Right lobe of liver (tissue), 6 donors: ENCODE measurements around the gene AP1M2. TPM values are rescaled to one million over a fixed set of nuclear protein-coding genes. Genes with fewer than 3 reads are reported as not detected.

Experiments used
- ATAC-seq, 4 donors: fragments of 200-7000 bp; cut with Tn5 transposase; one replicate each; pipeline ENCODE4 v1.9.1; 2020; ENCODE audit warnings: mild to moderate bottlenecking in 4 of 4, moderate library complexity in 4 of 4
- DNase-seq, 3 donors: peaks; one replicate each; pipeline ENCODE4 v3.0.0-alpha.2; 2020
- H3K27ac ChIP-seq, 3 donors: fragments of 200-600 bp; one replicate each; pipeline ENCODE4 v1.8.0; 2022
- H3K27me3 ChIP-seq, 2 donors: fragments of 200-600 bp; one replicate each; pipeline ENCODE4 v1.8.0; 2022
- H3K36me3 ChIP-seq, 4 donors: fragments of 200-600 bp; sonication (generic) in 1 of 4; one replicate each; pipeline versions ENCODE4 v1.5.1 to v1.8.0; 2017 to 2022; ENCODE audit warnings: control low read depth in 1 of 4
- H3K4me1 ChIP-seq, 4 donors: fragments of 200-600 bp; sonication (generic) in 1 of 4; one replicate each; pipeline versions ENCODE4 v1.5.1 to v1.8.0; 2017 to 2022; ENCODE audit warnings: control low read depth in 1 of 4
- H3K4me3 ChIP-seq, 3 donors: fragments of 200-600 bp; one replicate each; pipeline ENCODE4 v1.8.0; 2022
- H3K9me3 ChIP-seq, 4 donors: fragments of 200-600 bp; sonication (generic) in 1 of 4; one replicate each; pipeline versions ENCODE4 v1.5.1 to v1.8.0; 2017 to 2022; ENCODE audit warnings: control low read depth in 1 of 4
- CTCF ChIP-seq, 4 donors: fragments of 200-600 bp in 3 of 4; fragments of 450-650 bp in 1 of 4; IDR thresholded peaks; one replicate each; pipeline versions ENCODE4 v1.5.1 to v1.8.0; 2016 to 2022; ENCODE audit warnings: antibody characterized with exemption in 4 of 4, mild to moderate bottlenecking in 2 of 4
- POLR2A ChIP-seq: fragments of 450-650 bp; IDR thresholded peaks from one replicate; pipeline ENCODE4 v1.6.1; 2017; ENCODE audit warnings: antibody characterized with exemption, mild to moderate bottlenecking
- WGBS: methylation state at CpG from one replicate; pipeline ENCODE4 v1.1.6; 2018; ENCODE audit warnings: low coverage, low lambda C conversion rate; ENCODE audit not compliant: insufficient coverage; ENCODE audit errors: missing lambda C conversion rate; 5-methylcytosine and 5-hydroxymethylcytosine counted together
- intact Hi-C, 2 donors: fragments of 100-400 bp; cut with DNase I; formaldehyde crosslinking; loops; one replicate each; pipeline versions ENCODE4 v1.11.2 to v1.14.1; 2022
- long read RNA-seq: library from polyadenylated mRNA; unstranded; transcript quantifications from one replicate; pipeline ENCODE4 v2.0.0, GENCODE V29; 2019
- total RNA-seq, 6 experiments: library from RNA; depleted of rRNA in 2 of 6; stranded (reverse); fragments of >200 nt in 2 of 6; fragmentation: NEBNext Ultra II Directional in 3 of 6; extraction: Animal tissue kit (Norgen Biotek cat#: 25700) in 3 of 6; gene quantifications; one replicate each; pipeline versions ENCODE4 v1.1.0 to v1.2.4, GENCODE V29; 2016 to 2023
- donor health status: DM: no; HTN: yes; CAD: no.
- donor health status: DM: no; HTN: no; CAD: no.
- donor health status: DM: no; HTN: no; CAD: no.
- donor health status: DM: no; HTN: yes; CAD: no.
- donor health status: DM: no; HTN: yes; CAD: no.

AP1M2 gene
- 1 to 10 TPM in 2 of 6 experiments, under 1 TPM in 4; 0.35 to 2.5 (median 0.75) TPM for total RNA-seq
- long read RNA-seq, partial matches to known transcripts = 0 of 3 reads
- long read RNA-seq, other reads (novel, unspliced or antisense) = 0 of 3 reads

- H3K36me3 ChIP-seq = no peaks in the 10 kb centered on the region
- 29% methylated on average over 12 of the region's 35 CpGs for WGBS
- no peaks in the 10 kb centered on the region for H3K9me3 ChIP-seq
- DNase-seq = no peak
- no peak within 1 kb of the TSS for H3K4me3 ChIP-seq
- intact Hi-C loops = no loop called here
- H3K4me1 ChIP-seq = no peaks in the 10 kb centered on the region
- no peak within 1 kb of the TSS for H3K27ac ChIP-seq
- no peaks in the 10 kb centered on the region for H3K27me3 ChIP-seq
- ATAC-seq = no peak
- TF ChIP-seq CTCF (IDR thresholded peaks at IDR 0.05) (no peak), POLR2A (no peak)
Observed at GRCh38 chr19:10587022-10587838, at the start of gene AP1M2. Gene AP1M2 (minus strand): TSS chr19:10587312. CDS start chr19:10587231, 81 bp downstream.

- Histone ChIP-seq H3K4me1 (peaks cover 0 to 7% (median 0%) of the 10 kb centered on the region in 4 donors), H3K36me3 (peaks cover 0 to 15% (median 0%) of the 10 kb centered on the region in 4 donors), H3K27ac (no peak overlapping the region), H3K4me3 (no peak overlapping the region), H3K9me3 (no peaks in the 10 kb centered on the region), H3K27me3 (no peaks in the 10 kb centered on the region)
- DNase-seq (no peak), ATAC-seq (no peak)
- WGBS = 80% methylated on average over 19 of the region's 37 CpGs
- TF ChIP-seq CTCF (IDR thresholded peaks at IDR 0.05) = no peak
- TF ChIP-seq POLR2A = no peak
- intact Hi-C loops = no loop called here
Observed at GRCh38 chr19:10636304-10636972, 49.3 kb upstream of the AP1M2 start.

- TF ChIP-seq POLR2A = no peak
- TF ChIP-seq CTCF (IDR thresholded peaks at IDR 0.05) = no peak
- DNase-seq (no peak), ATAC-seq (peak in 2 of 4 donors; percentile 14 to 59)
- Histone ChIP-seq H3K36me3 (peaks cover 0 to 11% (median 0%) of the 10 kb centered on the region in 4 donors), H3K27ac (no peak overlapping the region), H3K4me1 (peaks cover 0 to 7% (median 0%) of the 10 kb centered on the region in 4 donors), H3K4me3 (no peak overlapping the region), H3K27me3 (no peaks in the 10 kb centered on the region), H3K9me3 (no peaks in the 10 kb centered on the region)
- intact Hi-C loops = no loop called here
- 20% methylated on average over 1 of the region's 6 CpGs for WGBS
Observed at GRCh38 chr19:10634963-10635362, 47.9 kb upstream of the AP1M2 start.

GRCh38 chr19:10634430-10634829 is 47.3 kb upstream of the AP1M2 start:
- DNase-seq = no peak
- no peak for ATAC-seq
- Histone ChIP-seq H3K4me3 (no peak overlapping the region), H3K27ac (no peak overlapping the region), H3K4me1 (peaks cover 0 to 7% (median 0%) of the 10 kb centered on the region in 4 donors), H3K27me3 (no peaks in the 10 kb centered on the region), H3K9me3 (no peaks in the 10 kb centered on the region), H3K36me3 (peaks cover 0 to 11% (median 0%) of the 10 kb centered on the region in 4 donors)
- 69% methylated on average over 3 of the region's 7 CpGs for WGBS
- no peak for TF ChIP-seq POLR2A
- no peak for TF ChIP-seq CTCF (IDR thresholded peaks at IDR 0.05)
- intact Hi-C loops = no loop called here
